Measurements from ENCODE around the gene ALKBH5. TPM values are rescaled to one million over a fixed set of nuclear protein-coding genes. Genes with fewer than 3 reads are reported as not detected.

Gene ALKBH5
- polyA plus RNA-seq, 1 donor from 2014 or later, result 55.0 TPM

DNA sequence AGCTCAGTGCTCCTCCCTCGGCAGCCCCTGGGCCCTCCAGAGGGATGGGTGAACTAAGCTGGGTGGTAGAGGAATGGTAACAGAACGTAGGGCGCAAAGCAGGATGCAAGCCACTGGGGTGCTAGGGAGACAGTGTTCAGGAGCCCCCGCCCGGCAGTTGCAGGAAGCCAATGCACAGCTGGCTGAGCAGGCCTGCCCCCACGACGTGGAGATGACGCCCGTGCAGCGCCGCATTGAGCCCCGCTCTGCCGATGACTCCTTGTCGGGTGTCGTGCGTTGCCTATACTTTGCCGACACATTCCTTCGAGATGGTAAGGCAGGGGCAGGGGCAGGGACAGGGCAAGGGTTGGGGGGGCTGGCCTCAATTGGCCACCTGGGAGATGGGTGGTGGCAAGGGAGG, 54.7 kb downstream of the ALKBH5 start:
- no peak overlapping the region for H3K27ac ChIP-seq (ENCODE audit: low read length)
- H3K79me2 ChIP-seq (replicated peaks; ENCODE audit: insufficient read depth, low read length), result no peaks in the 10 kb centered on the region
- no peaks in the 10 kb centered on the region for H3K9me3 ChIP-seq (ENCODE audit: low read length)
- no peaks in the 10 kb centered on the region for H3F3A ChIP-seq (ENCODE audit: insufficient read depth, low read length, poor library complexity, severe bottlenecking)
- no peak overlapping the region for H3K4me2 ChIP-seq (ENCODE audit: low read length)
- H3K9ac ChIP-seq (ENCODE audit: low read length), result no peak overlapping the region
- no peak overlapping the region for H3K4me3 ChIP-seq (ENCODE audit: low read length)
- H2AFZ ChIP-seq (ENCODE audit: low read depth, low read length), result no peak overlapping the region
- no peak for TF ChIP-seq TAF1 (IDR thresholded peaks at IDR 0.05; ENCODE audit: low read depth)
- TF ChIP-seq, protein P1, sequence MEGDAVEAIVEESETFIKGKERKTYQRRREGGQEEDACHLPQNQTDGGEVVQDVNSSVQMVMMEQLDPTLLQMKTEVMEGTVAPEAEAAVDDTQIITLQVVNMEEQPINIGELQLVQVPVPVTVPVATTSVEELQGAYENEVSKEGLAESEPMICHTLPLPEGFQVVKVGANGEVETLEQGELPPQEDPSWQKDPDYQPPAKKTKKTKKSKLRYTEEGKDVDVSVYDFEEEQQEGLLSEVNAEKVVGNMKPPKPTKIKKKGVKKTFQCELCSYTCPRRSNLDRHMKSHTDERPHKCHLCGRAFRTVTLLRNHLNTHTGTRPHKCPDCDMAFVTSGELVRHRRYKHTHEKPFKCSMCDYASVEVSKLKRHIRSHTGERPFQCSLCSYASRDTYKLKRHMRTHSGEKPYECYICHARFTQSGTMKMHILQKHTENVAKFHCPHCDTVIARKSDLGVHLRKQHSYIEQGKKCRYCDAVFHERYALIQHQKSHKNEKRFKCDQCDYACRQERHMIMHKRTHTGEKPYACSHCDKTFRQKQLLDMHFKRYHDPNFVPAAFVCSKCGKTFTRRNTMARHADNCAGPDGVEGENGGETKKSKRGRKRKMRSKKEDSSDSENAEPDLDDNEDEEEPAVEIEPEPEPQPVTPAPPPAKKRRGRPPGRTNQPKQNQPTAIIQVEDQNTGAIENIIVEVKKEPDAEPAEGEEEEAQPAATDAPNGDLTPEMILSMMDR (IDR thresholded peaks at IDR 0.05; ENCODE audit: poor library complexity, severe bottlenecking), result no peak
- no peak for TF ChIP-seq SMC3 (conservative IDR thresholded peaks at IDR 0.05; ENCODE audit: poor library complexity)
- TF ChIP-seq, protein P2, sequence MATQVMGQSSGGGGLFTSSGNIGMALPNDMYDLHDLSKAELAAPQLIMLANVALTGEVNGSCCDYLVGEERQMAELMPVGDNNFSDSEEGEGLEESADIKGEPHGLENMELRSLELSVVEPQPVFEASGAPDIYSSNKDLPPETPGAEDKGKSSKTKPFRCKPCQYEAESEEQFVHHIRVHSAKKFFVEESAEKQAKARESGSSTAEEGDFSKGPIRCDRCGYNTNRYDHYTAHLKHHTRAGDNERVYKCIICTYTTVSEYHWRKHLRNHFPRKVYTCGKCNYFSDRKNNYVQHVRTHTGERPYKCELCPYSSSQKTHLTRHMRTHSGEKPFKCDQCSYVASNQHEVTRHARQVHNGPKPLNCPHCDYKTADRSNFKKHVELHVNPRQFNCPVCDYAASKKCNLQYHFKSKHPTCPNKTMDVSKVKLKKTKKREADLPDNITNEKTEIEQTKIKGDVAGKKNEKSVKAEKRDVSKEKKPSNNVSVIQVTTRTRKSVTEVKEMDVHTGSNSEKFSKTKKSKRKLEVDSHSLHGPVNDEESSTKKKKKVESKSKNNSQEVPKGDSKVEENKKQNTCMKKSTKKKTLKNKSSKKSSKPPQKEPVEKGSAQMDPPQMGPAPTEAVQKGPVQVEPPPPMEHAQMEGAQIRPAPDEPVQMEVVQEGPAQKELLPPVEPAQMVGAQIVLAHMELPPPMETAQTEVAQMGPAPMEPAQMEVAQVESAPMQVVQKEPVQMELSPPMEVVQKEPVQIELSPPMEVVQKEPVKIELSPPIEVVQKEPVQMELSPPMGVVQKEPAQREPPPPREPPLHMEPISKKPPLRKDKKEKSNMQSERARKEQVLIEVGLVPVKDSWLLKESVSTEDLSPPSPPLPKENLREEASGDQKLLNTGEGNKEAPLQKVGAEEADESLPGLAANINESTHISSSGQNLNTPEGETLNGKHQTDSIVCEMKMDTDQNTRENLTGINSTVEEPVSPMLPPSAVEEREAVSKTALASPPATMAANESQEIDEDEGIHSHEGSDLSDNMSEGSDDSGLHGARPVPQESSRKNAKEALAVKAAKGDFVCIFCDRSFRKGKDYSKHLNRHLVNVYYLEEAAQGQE (IDR thresholded peaks at IDR 0.05; ENCODE audit: borderline replicate concordance), result no peak
- no peak for TF ChIP-seq MXI1 (conservative IDR thresholded peaks at IDR 0.05; ENCODE audit: poor library complexity, severe bottlenecking)
- no peaks in the 10 kb centered on the region for H4K20me1 ChIP-seq (ENCODE audit: insufficient read depth)
- H3K9me2 ChIP-seq (ENCODE audit: insufficient read depth, low read length), result no peaks in the 10 kb centered on the region
- no peaks in the 10 kb centered on the region for H3K27me3 ChIP-seq (ENCODE audit: insufficient read depth, low read depth, low read length)
- peaks cover 5% of the 10 kb centered on the region for H3K36me3 ChIP-seq (ENCODE audit: insufficient read depth, low read length)

DNA sequence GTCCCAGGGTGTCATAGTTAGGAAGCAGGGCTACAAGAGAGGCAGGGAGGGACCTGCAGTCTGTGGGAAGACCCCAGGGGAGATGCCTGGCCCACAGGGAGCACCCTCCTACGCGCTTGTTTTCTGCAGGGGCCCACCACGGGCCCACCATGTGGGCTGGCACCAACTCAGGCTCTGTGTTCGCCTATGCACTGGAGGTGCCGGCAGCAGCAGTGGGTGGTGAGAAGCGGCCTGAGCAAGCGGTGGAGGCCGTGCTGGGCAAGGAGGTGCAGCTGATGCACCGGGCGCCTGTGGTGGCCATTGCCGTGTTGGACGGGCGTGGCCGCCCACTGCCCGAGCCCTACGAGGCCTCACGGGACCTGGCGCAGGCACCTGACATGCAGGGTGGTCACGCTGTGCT, 56.8 kb downstream of the ALKBH5 start:
- H3K79me2 ChIP-seq (replicated peaks; ENCODE audit: insufficient read depth, low read length), result no peaks in the 10 kb centered on the region
- no peak overlapping the region for H3K4me2 ChIP-seq (ENCODE audit: low read length)
- no peak overlapping the region for H3K9ac ChIP-seq (ENCODE audit: low read length)
- H3K4me3 ChIP-seq (ENCODE audit: low read length), result no peak overlapping the region
- H3F3A ChIP-seq (ENCODE audit: insufficient read depth, low read length, poor library complexity, severe bottlenecking), result no peaks in the 10 kb centered on the region
- H3K9me2 ChIP-seq (ENCODE audit: insufficient read depth, low read length), result no peaks in the 10 kb centered on the region
- no peaks in the 10 kb centered on the region for H4K20me1 ChIP-seq (ENCODE audit: insufficient read depth)
- no peak for TF ChIP-seq EZH2 (IDR thresholded peaks at IDR 0.05; ENCODE audit: borderline replicate concordance, insufficient read depth, low read length, poor library complexity, severe bottlenecking)
- TF ChIP-seq SMC3 (conservative IDR thresholded peaks at IDR 0.05; ENCODE audit: poor library complexity), result no peak
- H3K27me3 ChIP-seq (ENCODE audit: insufficient read depth, low read depth, low read length), result no peaks in the 10 kb centered on the region
- H3K36me3 ChIP-seq (ENCODE audit: insufficient read depth, low read length), result peaks cover 5% of the 10 kb centered on the region
- no peaks in the 10 kb centered on the region for H3K9me3 ChIP-seq (ENCODE audit: low read length)
- H2AFZ ChIP-seq (ENCODE audit: low read depth, low read length), result no peak overlapping the region
- no peak overlapping the region for H3K27ac ChIP-seq (ENCODE audit: low read length)

DNA sequence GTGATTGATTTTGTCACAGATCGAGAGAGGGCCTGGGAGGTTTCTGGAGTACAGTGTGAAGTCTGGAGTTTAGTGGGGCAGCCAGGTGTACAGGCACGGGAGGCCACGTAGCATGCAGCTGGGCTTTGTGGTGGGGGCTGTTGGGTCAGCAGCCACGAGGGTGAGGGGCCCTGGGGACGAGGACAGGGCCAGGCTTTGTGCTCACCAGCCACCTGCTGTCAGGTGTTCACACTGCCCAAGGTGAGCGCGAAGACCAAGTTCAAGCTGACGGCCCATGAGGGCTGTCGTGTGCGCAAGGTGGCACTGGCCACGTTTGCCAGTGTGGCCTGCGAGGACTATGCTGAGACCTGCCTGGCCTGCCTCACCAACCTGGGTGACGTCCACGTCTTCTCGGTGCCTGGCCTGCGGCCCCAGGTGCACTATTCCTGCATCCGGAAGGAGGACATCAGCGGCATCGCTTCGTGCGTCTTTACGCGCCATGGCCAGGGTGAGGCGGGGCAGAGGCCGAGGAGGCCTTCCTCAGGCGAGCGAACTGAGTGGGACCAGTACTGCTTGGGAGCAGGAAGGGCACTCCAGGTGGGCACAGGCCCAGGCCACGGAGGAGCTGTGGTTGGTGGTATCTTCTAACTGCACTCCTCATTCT, 57.7 kb downstream of the ALKBH5 start:
- no peaks in the 10 kb centered on the region for H3K79me2 ChIP-seq (replicated peaks; ENCODE audit: insufficient read depth, low read length)
- no peak overlapping the region for H3K4me3 ChIP-seq (ENCODE audit: low read length)
- no peaks in the 10 kb centered on the region for H4K20me1 ChIP-seq (ENCODE audit: insufficient read depth)
- no peak overlapping the region for H3K4me2 ChIP-seq (ENCODE audit: low read length)
- no peak overlapping the region for H2AFZ ChIP-seq (ENCODE audit: low read depth, low read length)
- no peaks in the 10 kb centered on the region for H3K27me3 ChIP-seq (ENCODE audit: insufficient read depth, low read depth, low read length)
- no peak overlapping the region for H3K27ac ChIP-seq (ENCODE audit: low read length)
- H3K36me3 ChIP-seq (ENCODE audit: insufficient read depth, low read length), result peaks cover 5% of the 10 kb centered on the region
- H3K9me3 ChIP-seq (ENCODE audit: low read length), result no peaks in the 10 kb centered on the region
- H3F3A ChIP-seq (ENCODE audit: insufficient read depth, low read length, poor library complexity, severe bottlenecking), result no peaks in the 10 kb centered on the region
- H3K9me2 ChIP-seq (ENCODE audit: insufficient read depth, low read length), result no peaks in the 10 kb centered on the region
- TF ChIP-seq, protein P2 (IDR thresholded peaks at IDR 0.05; ENCODE audit: borderline replicate concordance), result no peak
- no peak for TF ChIP-seq MXI1 (conservative IDR thresholded peaks at IDR 0.05; ENCODE audit: poor library complexity, severe bottlenecking)
- TF ChIP-seq RAD21 (conservative IDR thresholded peaks at IDR 0.05), result no peak
- TF ChIP-seq SMC3 (conservative IDR thresholded peaks at IDR 0.05; ENCODE audit: poor library complexity), result no peak
- no peak for TF ChIP-seq TAF1 (IDR thresholded peaks at IDR 0.05; ENCODE audit: low read depth)
- TF ChIP-seq, protein P1 (IDR thresholded peaks at IDR 0.05; ENCODE audit: poor library complexity, severe bottlenecking), result no peak
- TF ChIP-seq EZH2 (IDR thresholded peaks at IDR 0.05; ENCODE audit: borderline replicate concordance, insufficient read depth, low read length, poor library complexity, severe bottlenecking), result no peak
- TF ChIP-seq EP300 (conservative IDR thresholded peaks at IDR 0.05; ENCODE audit: poor library complexity, severe bottlenecking), result no peak
- TF ChIP-seq POLR2AphosphoS5 (IDR thresholded peaks at IDR 0.05), result no peak
- no peak overlapping the region for H3K9ac ChIP-seq (ENCODE audit: low read length)

All from neural cell (in vitro differentiated cells).